Liver (tissue), 9 donors: Measurements from ENCODE around the gene ASXL1. TPM values are rescaled to one million over a fixed set of nuclear protein-coding genes. Genes with fewer than 3 reads are reported as not detected.

Experiments
- DNase-seq: peaks from one replicate; pipeline ENCODE4 v3.0.0-alpha.2; 2017; ENCODE audit warnings: low spot score
- H3K27ac ChIP-seq, 2 donors: one replicate each; pipeline ENCODE4 v1.7.0; 2013; ENCODE audit warnings: inconsistent platforms in 2 of 2, low read length in 2 of 2, control low read depth in 1 of 2, low read depth in 1 of 2, mild to moderate bottlenecking in 1 of 2
- H3K27me3 ChIP-seq, 4 donors: one replicate each; pipeline versions ENCODE4 v1.6.1 to v1.7.0; 2013; ENCODE audit warnings: low read length in 3 of 4, inconsistent platforms in 1 of 4, mild to moderate bottlenecking in 1 of 4, moderate library complexity in 1 of 4; ENCODE audit not compliant: control insufficient read depth in 4 of 4, insufficient read depth in 4 of 4
- H3K36me3 ChIP-seq, 4 donors: one replicate each; pipeline versions ENCODE4 v1.6.1 to v1.7.0; 2013; ENCODE audit warnings: low read length in 3 of 4, mild to moderate bottlenecking in 3 of 4, low read depth in 1 of 4, moderate library complexity in 1 of 4; ENCODE audit not compliant: control insufficient read depth in 4 of 4, insufficient read depth in 3 of 4
- H3K4me1 ChIP-seq, 4 donors: one replicate each; pipeline versions ENCODE4 v1.6.1 to v1.7.0; 2013; ENCODE audit warnings: low read length in 3 of 4, mild to moderate bottlenecking in 3 of 4, moderate library complexity in 1 of 4; ENCODE audit not compliant: control insufficient read depth in 4 of 4, insufficient read depth in 4 of 4
- H3K4me3 ChIP-seq, 3 donors: one replicate each; pipeline versions ENCODE4 v1.6.1 to v1.7.0; 2013; ENCODE audit warnings: low read length in 3 of 3, control low read depth in 1 of 3, low read depth in 1 of 3, mild to moderate bottlenecking in 1 of 3
- H3K9ac ChIP-seq, 2 donors: one replicate each; pipeline ENCODE4 v1.7.0; 2013; ENCODE audit warnings: low read length in 2 of 2, mild to moderate bottlenecking in 2 of 2, moderate library complexity in 2 of 2, control low read depth in 1 of 2, low read depth in 1 of 2
- H3K9me3 ChIP-seq, 4 donors: one replicate each; pipeline versions ENCODE4 v1.6.1 to v1.7.0; 2013; ENCODE audit warnings: low read length in 3 of 4; ENCODE audit not compliant: control insufficient read depth in 4 of 4
- EGR1 ChIP-seq, 2 donors: IDR thresholded peaks; 2 replicates each; pipeline ENCODE4 v1.6.1; 2016 to 2018; ENCODE audit warnings: antibody characterized with exemption in 2 of 2, low read depth in 2 of 2
- FOXA2 ChIP-seq: IDR thresholded peaks from 2 replicates; pipeline ENCODE4 v1.6.1; 2016; ENCODE audit warnings: antibody characterized with exemption
- GABPA ChIP-seq, 2 donors: IDR thresholded peaks in 1 of 2; conservative IDR thresholded peaks in 1 of 2; 2 replicates each; pipeline ENCODE4 v1.6.1; 2016; ENCODE audit warnings: antibody characterized with exemption in 2 of 2, mild to moderate bottlenecking in 1 of 2, moderate library complexity in 1 of 2
- HNF4A ChIP-seq, 2 donors: conservative IDR thresholded peaks; 2 replicates each; pipeline ENCODE4 v1.6.1; 2016; ENCODE audit warnings: antibody characterized with exemption in 2 of 2, mild to moderate bottlenecking in 2 of 2
- HNF4G ChIP-seq: IDR thresholded peaks from 2 replicates; pipeline ENCODE4 v1.6.1; 2016; ENCODE audit warnings: antibody characterized with exemption
- NR2F2 ChIP-seq: IDR thresholded peaks from 2 replicates; pipeline ENCODE4 v1.6.1; 2016; ENCODE audit warnings: antibody characterized with exemption
- SP1 ChIP-seq: IDR thresholded peaks from 2 replicates; pipeline ENCODE4 v1.6.1; 2018; ENCODE audit warnings: antibody characterized with exemption, mild to moderate bottlenecking
- TAF1 ChIP-seq: conservative IDR thresholded peaks from 2 replicates; pipeline ENCODE4 v1.6.1; 2016; ENCODE audit warnings: antibody characterized with exemption, mild to moderate bottlenecking
- YY1 ChIP-seq: IDR thresholded peaks from 2 replicates; pipeline ENCODE4 v1.6.1; 2016; ENCODE audit warnings: antibody characterized with exemption, mild to moderate bottlenecking
- WGBS: extraction: QIAGEN DNeasy Blood & Tissue Kit; methylation state at CpG from one replicate; pipeline ENCODE4 v1.1.7; 2013; 5-methylcytosine and 5-hydroxymethylcytosine counted together
- polyA plus RNA-seq, 2 donors: library from polyadenylated mRNA; stranded (reverse) in 1 of 2; unstranded in 1 of 2; fragments of 200-250 nt in 1 of 2; fragments of >200 nt in 1 of 2; fragmentation: Nextera tagmentation in 1 of 2; extraction: Ambion mirVana in 1 of 2; gene quantifications; one replicate each; pipeline versions ENCODE4 v1.2.1 to v1.2.3, GENCODE V29; 2013 to 2015
- total RNA-seq, 2 donors: library from RNA; depleted of rRNA; stranded (reverse); fragments of >200 nt; gene quantifications; one replicate each; pipeline ENCODE4 v1.2.3, GENCODE V29; 2014
- TF ChIP-seq, protein P1 (sequence below): fragments of 150-350 bp; IDR thresholded peaks from 2 replicates; pipeline ENCODE4 v1.5.1; 2017; ENCODE audit warnings: improper control_type of control experiment, low read depth, low read length; ENCODE audit not compliant: missing input control
- TF ChIP-seq, protein P2 (sequence below): IDR thresholded peaks from 2 replicates; pipeline ENCODE4 v1.6.1; 2016; ENCODE audit warnings: antibody characterized with exemption, mild to moderate bottlenecking
- TF ChIP-seq, protein P3 (sequence below): IDR thresholded peaks from 2 replicates; pipeline ENCODE4 v1.6.1; 2016; ENCODE audit warnings: antibody characterized with exemption
- TF ChIP-seq, protein P4 (sequence below): IDR thresholded peaks from 2 replicates; pipeline ENCODE4 v1.6.1; 2016; ENCODE audit warnings: antibody characterized with exemption
- donor health status: healthy.
- donor health status: healthy.
- donor health status: healthy.
- donor health status: healthy.
- donor health status: healthy.

Gene ASXL1
- total and polyA plus RNA-seq, 4 donors = 13.4 to 61.3 (median 24.5) TPM

DNA sequence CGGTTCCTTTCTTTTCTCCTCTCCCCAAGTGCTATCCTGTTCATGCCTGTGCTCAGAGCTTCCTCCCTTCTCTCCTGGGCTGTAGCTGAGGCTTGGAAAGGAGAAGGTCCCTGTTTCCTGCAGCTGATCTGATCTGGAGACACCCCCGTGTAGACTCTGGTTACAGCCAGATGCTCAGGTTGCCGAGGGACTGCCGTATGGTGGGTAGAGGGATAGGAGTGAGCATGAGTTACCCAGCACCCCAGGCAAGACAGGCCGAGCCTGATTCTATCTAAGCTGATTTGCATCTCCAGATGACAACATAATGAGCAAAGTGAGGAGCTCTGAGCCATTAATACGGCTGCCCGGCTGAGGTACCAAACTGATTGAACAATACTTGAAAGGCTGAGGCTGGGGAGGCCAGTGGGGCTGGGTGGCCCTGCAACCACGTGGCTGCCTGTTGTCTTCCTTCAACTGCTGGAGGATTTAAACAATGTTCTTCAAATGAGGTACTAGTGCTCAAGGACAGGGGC lies 91.8 kb downstream of the ASXL1 start:
- peaks cover 0 to 18% (median 6%) of the 10 kb centered on the region in 4 donors for H3K4me1 ChIP-seq
- H3K27ac ChIP-seq = no peak overlapping the region
- TF ChIP-seq FOXA2 (no peak), GABPA (IDR thresholded peaks at IDR 0.05 in 1 of 2, conservative IDR thresholded peaks at IDR 0.05 in 1 of 2) (no peak), SP1 (no peak), YY1 (no peak), HNF4G (no peak)
- TF ChIP-seq, protein P1, sequence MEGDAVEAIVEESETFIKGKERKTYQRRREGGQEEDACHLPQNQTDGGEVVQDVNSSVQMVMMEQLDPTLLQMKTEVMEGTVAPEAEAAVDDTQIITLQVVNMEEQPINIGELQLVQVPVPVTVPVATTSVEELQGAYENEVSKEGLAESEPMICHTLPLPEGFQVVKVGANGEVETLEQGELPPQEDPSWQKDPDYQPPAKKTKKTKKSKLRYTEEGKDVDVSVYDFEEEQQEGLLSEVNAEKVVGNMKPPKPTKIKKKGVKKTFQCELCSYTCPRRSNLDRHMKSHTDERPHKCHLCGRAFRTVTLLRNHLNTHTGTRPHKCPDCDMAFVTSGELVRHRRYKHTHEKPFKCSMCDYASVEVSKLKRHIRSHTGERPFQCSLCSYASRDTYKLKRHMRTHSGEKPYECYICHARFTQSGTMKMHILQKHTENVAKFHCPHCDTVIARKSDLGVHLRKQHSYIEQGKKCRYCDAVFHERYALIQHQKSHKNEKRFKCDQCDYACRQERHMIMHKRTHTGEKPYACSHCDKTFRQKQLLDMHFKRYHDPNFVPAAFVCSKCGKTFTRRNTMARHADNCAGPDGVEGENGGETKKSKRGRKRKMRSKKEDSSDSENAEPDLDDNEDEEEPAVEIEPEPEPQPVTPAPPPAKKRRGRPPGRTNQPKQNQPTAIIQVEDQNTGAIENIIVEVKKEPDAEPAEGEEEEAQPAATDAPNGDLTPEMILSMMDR = no peak
- TF ChIP-seq, protein P2, sequence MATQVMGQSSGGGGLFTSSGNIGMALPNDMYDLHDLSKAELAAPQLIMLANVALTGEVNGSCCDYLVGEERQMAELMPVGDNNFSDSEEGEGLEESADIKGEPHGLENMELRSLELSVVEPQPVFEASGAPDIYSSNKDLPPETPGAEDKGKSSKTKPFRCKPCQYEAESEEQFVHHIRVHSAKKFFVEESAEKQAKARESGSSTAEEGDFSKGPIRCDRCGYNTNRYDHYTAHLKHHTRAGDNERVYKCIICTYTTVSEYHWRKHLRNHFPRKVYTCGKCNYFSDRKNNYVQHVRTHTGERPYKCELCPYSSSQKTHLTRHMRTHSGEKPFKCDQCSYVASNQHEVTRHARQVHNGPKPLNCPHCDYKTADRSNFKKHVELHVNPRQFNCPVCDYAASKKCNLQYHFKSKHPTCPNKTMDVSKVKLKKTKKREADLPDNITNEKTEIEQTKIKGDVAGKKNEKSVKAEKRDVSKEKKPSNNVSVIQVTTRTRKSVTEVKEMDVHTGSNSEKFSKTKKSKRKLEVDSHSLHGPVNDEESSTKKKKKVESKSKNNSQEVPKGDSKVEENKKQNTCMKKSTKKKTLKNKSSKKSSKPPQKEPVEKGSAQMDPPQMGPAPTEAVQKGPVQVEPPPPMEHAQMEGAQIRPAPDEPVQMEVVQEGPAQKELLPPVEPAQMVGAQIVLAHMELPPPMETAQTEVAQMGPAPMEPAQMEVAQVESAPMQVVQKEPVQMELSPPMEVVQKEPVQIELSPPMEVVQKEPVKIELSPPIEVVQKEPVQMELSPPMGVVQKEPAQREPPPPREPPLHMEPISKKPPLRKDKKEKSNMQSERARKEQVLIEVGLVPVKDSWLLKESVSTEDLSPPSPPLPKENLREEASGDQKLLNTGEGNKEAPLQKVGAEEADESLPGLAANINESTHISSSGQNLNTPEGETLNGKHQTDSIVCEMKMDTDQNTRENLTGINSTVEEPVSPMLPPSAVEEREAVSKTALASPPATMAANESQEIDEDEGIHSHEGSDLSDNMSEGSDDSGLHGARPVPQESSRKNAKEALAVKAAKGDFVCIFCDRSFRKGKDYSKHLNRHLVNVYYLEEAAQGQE = no peak
- peaks cover 0 to 37% (median 14%) of the 10 kb centered on the region in 4 donors for H3K36me3 ChIP-seq
- H3K9ac ChIP-seq = no peak overlapping the region
- no peaks in the 10 kb centered on the region for H3K9me3 ChIP-seq
- no peak overlapping the region for H3K4me3 ChIP-seq
- no peaks in the 10 kb centered on the region for H3K27me3 ChIP-seq
- WGBS = 63% methylated on average over 8 of the region's 8 CpGs
- no peak for DNase-seq

DNA sequence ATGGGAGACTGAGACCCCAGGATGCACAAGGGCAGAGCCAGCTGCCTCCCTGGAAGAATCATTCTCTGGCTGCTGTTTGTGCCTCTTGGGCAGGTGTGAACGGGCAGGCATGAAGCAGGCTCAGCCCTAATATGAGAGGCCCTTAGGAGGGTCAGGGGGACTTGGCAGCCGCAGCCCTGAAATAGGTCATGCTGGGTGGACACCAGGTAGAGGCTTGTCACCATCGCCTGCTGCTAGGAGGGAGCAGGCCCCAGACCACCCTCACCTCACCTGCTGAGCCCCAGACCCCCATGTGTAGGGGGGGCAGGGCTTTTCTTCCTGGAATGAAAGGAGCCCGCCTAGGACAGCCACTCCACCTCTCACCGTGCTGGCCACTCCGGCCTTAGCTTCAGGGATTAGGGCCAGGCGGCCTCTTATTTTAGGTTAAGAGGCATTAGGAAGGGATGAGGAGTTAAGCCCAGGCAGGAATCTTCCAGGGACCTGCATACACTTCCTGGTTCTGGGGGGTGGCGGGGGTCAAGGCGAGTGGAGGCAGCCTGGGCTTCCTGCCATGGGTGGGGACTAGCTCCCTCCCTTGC lies 92.4 kb downstream of the ASXL1 start:
- 87% methylated on average over 9 of the region's 9 CpGs for WGBS

More for the DNA sequence above, 92.4 kb downstream of the ASXL1 start:
- Histone ChIP-seq H3K4me1 (peaks cover 0 to 18% (median 6%) of the 10 kb centered on the region in 4 donors), H3K4me3 (no peak overlapping the region), H3K9me3 (no peaks in the 10 kb centered on the region), H3K27me3 (no peaks in the 10 kb centered on the region), H3K9ac (no peak overlapping the region), H3K36me3 (peaks cover 0 to 38% (median 14%) of the 10 kb centered on the region in 4 donors), H3K27ac (no peak overlapping the region)
- TF ChIP-seq, protein P3, sequence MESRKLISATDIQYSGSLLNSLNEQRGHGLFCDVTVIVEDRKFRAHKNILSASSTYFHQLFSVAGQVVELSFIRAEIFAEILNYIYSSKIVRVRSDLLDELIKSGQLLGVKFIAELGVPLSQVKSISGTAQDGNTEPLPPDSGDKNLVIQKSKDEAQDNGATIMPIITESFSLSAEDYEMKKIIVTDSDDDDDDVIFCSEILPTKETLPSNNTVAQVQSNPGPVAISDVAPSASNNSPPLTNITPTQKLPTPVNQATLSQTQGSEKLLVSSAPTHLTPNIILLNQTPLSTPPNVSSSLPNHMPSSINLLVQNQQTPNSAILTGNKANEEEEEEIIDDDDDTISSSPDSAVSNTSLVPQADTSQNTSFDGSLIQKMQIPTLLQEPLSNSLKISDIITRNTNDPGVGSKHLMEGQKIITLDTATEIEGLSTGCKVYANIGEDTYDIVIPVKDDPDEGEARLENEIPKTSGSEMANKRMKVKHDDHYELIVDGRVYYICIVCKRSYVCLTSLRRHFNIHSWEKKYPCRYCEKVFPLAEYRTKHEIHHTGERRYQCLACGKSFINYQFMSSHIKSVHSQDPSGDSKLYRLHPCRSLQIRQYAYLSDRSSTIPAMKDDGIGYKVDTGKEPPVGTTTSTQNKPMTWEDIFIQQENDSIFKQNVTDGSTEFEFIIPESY = no peak
- no peak for TF ChIP-seq NR2F2
- TF ChIP-seq, protein P4, sequence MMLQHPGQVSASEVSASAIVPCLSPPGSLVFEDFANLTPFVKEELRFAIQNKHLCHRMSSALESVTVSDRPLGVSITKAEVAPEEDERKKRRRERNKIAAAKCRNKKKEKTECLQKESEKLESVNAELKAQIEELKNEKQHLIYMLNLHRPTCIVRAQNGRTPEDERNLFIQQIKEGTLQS = no peak
- no peak for TF ChIP-seq TAF1
- no peak for TF ChIP-seq SP1
- no peak for TF ChIP-seq HNF4A (conservative IDR thresholded peaks at IDR 0.05)
- no peak for TF ChIP-seq EGR1 (IDR thresholded peaks at IDR 0.05; ENCODE audit: low read depth in 2 of 2)
- DNase-seq = no peak
